ENCODE data around the gene NFATC3. TPM values are rescaled to one million over a fixed set of nuclear protein-coding genes. Genes with fewer than 3 reads are reported as not detected.
"Not testable (repeated sequence)": the region's sequence is repeated elsewhere in the genome, so short reads cannot be mapped to it uniquely, and the experiment has no call there.

NFATC3 gene
- total RNA-seq, 1 experiment from 2014 or later: 33.0 TPM

DNA sequence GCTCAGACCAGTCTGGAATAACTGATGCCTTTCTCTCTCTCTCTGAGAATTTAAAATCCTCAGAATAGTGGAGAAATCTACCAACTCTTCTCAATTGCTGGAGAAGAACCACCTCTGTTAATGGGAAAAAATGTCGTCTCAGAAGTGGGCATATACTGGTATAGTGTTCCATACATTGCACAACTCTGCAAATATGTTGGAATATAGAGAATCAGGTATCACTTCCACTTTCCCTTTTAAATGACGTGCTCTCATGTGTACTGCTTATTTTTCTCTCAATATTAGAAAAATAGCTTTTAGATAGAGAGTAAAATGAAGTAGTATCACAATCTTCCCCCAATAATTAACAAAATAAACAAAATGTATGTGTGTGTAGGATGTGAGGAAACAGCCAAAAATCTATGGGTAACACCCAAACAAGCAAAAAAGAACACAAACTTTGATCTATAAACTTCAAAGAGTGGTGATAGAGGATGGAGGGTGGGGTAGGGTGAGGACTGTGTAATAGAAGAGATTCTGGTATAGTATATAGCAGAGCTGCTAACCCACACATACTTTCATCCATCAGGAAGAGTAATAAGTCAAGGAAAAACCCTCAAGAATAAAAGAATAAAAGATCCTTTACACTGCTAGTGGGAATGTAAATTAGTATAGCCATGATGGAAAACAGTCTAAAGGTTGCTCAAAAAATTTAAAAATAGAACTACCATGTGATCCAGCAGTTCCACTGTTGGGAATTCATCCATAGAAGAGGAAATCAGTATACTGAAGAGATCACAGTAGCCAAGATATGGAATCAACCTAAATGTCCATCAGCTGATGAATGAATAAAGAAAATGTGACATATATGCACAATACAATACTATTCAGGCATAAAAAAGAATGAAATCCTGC lies 46.9 kb downstream of the NFATC3 start:
- no peaks in the 10 kb centered on the region for H3K23me2 ChIP-seq (ENCODE audit: insufficient read length, low read depth, low read length, poor library complexity, severe bottlenecking)
- no peak overlapping the region for H2AK5ac ChIP-seq (ENCODE audit: insufficient read length, low read length)
- no peaks in the 10 kb centered on the region for H3K27me3 Mint-ChIP-seq (ENCODE audit: low read depth)
- no peak overlapping the region for H3K27ac ChIP-seq (ENCODE audit: insufficient read length, low read depth, low read length)
- H2BK5ac ChIP-seq (ENCODE audit: insufficient read length, low read length): no peak overlapping the region
- no peak overlapping the region for H2BK15ac ChIP-seq (ENCODE audit: low read depth, low read length)
- H2AFZ ChIP-seq (ENCODE audit: low read length): no peak overlapping the region
- no peak overlapping the region for H3K18ac ChIP-seq (ENCODE audit: insufficient read length, low read depth, low read length)
- H2BK120ac ChIP-seq (ENCODE audit: low read depth, low read length, poor library complexity, severe bottlenecking): no peak overlapping the region
- no peak overlapping the region for H4K91ac ChIP-seq (ENCODE audit: insufficient read length, low read depth, low read length)
- no peak overlapping the region for H4K8ac ChIP-seq (replicated peaks; ENCODE audit: insufficient read length, low read depth, low read length)
- no peaks in the 10 kb centered on the region for H3K9me3 ChIP-seq (ENCODE audit: control insufficient read depth, low read depth, low read length)
- H4K20me1 ChIP-seq (ENCODE audit: control insufficient read depth, insufficient read depth, insufficient read length): no peaks in the 10 kb centered on the region
- no peak overlapping the region for H3K56ac ChIP-seq (ENCODE audit: insufficient read length, low read depth, low read length)
- H3T11ph ChIP-seq (ENCODE audit: low read length): no peak overlapping the region
- 0 out of 7 replicates have a peak, but pooled peaks cover 0 to 6% (median 3%) of the 10 kb centered on the region in 3 experiments for H3K36me3 Mint-ChIP-seq (ENCODE audit: insufficient read depth in 1 of 3, low read depth in 3 of 3)
- no peak overlapping the region; a peak in 1 of 7 replicates for H3K27ac Mint-ChIP-seq
- no peaks in the 10 kb centered on the region for H3K4me1 Mint-ChIP-seq
- no peak for DNase-seq
- H3K9me3 Mint-ChIP-seq: no peaks in the 10 kb centered on the region
- TF ChIP-seq, protein P1, sequence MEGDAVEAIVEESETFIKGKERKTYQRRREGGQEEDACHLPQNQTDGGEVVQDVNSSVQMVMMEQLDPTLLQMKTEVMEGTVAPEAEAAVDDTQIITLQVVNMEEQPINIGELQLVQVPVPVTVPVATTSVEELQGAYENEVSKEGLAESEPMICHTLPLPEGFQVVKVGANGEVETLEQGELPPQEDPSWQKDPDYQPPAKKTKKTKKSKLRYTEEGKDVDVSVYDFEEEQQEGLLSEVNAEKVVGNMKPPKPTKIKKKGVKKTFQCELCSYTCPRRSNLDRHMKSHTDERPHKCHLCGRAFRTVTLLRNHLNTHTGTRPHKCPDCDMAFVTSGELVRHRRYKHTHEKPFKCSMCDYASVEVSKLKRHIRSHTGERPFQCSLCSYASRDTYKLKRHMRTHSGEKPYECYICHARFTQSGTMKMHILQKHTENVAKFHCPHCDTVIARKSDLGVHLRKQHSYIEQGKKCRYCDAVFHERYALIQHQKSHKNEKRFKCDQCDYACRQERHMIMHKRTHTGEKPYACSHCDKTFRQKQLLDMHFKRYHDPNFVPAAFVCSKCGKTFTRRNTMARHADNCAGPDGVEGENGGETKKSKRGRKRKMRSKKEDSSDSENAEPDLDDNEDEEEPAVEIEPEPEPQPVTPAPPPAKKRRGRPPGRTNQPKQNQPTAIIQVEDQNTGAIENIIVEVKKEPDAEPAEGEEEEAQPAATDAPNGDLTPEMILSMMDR (conservative IDR thresholded peaks at IDR 0.05): no peak
- H2BK12ac ChIP-seq (ENCODE audit: insufficient read length, low read depth, low read length): no peak overlapping the region
- no CpG with 5 or more reads among the region's 2 CpGs for WGBS (ENCODE audit: extremely low coverage, insufficient read length, low lambda C conversion rate)
- H2BK20ac ChIP-seq (ENCODE audit: low read depth, low read length, poor library complexity, severe bottlenecking): no peak overlapping the region
- no peaks in the 10 kb centered on the region for H3K27me3 ChIP-seq (ENCODE audit: insufficient read depth, low read length)
- peaks cover 2% of the 10 kb centered on the region for H3K79me1 ChIP-seq (ENCODE audit: insufficient read depth, low read depth, low read length, poor library complexity, severe bottlenecking)
- no peaks in the 10 kb centered on the region for H3K4me1 ChIP-seq (ENCODE audit: insufficient read depth, low read length)
- H3K9ac ChIP-seq (ENCODE audit: extremely low read depth, insufficient read length, low read length): no peak overlapping the region
- H3K79me2 ChIP-seq (ENCODE audit: insufficient read depth, low read length): no peaks in the 10 kb centered on the region; the same call in 1 of the 2 replicates
- no peak overlapping the region for H3K23ac ChIP-seq (ENCODE audit: insufficient read length, low read depth, low read length)
- H3K4me2 ChIP-seq (ENCODE audit: insufficient read depth, insufficient read length, low read length): no peak overlapping the region
- no peak overlapping the region for H3K4me3 Mint-ChIP-seq
- H3K14ac ChIP-seq (ENCODE audit: insufficient read depth, low read length): no peak overlapping the region
- no peak overlapping the region for H3K4ac ChIP-seq (ENCODE audit: low read depth, low read length)
- no peak overlapping the region for H4K5ac ChIP-seq (ENCODE audit: insufficient read length, low read depth, low read length)

DNA sequence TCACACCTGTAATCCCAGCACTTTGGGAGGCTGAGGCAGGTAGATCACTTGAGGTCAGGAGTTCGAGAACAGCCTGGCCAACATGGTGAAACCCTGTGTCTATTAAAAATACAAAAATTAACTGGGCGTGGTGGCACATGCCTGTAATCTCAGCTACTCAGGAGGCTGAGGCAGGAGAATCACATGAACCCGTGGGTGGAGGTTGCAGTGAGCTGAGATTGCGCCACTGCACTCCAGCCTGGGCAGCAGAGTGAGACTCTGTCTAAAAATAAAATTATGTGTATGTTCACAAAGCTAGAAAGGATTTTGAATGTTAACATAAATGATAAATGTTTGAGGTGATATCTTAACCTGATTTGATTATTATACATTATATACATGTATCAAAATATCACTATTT lies 47.8 kb downstream of the NFATC3 start:
- H3T11ph ChIP-seq (ENCODE audit: low read length); H3K27me3 ChIP-seq (ENCODE audit: insufficient read depth, low read length); H2BK20ac ChIP-seq (ENCODE audit: low read depth, low read length, poor library complexity, severe bottlenecking); H3K18ac ChIP-seq (ENCODE audit: insufficient read length, low read depth, low read length); H3K9me3 Mint-ChIP-seq; H3K23ac ChIP-seq (ENCODE audit: insufficient read length, low read depth, low read length); H2AK5ac ChIP-seq (ENCODE audit: insufficient read length, low read length); H3K27ac Mint-ChIP-seq; H3K23me2 ChIP-seq (ENCODE audit: insufficient read length, low read depth, low read length, poor library complexity, severe bottlenecking); H4K91ac ChIP-seq (ENCODE audit: insufficient read length, low read depth, low read length); H4K5ac ChIP-seq (ENCODE audit: insufficient read length, low read depth, low read length); H3K4me1 ChIP-seq (ENCODE audit: insufficient read depth, low read length); H3K79me2 ChIP-seq (ENCODE audit: insufficient read depth, low read length); H3K4me1 Mint-ChIP-seq; H3K27me3 Mint-ChIP-seq (ENCODE audit: low read depth); H3K27ac ChIP-seq (ENCODE audit: insufficient read length, low read depth, low read length); H3K4ac ChIP-seq (ENCODE audit: low read depth, low read length); H2BK15ac ChIP-seq (ENCODE audit: low read depth, low read length); H3K79me1 ChIP-seq (ENCODE audit: insufficient read depth, low read depth, low read length, poor library complexity, severe bottlenecking); H2AFZ ChIP-seq (ENCODE audit: low read length); H2BK5ac ChIP-seq (ENCODE audit: insufficient read length, low read length); H2BK12ac ChIP-seq (ENCODE audit: insufficient read length, low read depth, low read length); DNase-seq; H3K9me3 ChIP-seq (ENCODE audit: control insufficient read depth, low read depth, low read length); H3K9ac ChIP-seq (ENCODE audit: extremely low read depth, insufficient read length, low read length); H3K4me2 ChIP-seq (ENCODE audit: insufficient read depth, insufficient read length, low read length); H4K20me1 ChIP-seq (ENCODE audit: control insufficient read depth, insufficient read depth, insufficient read length); H3K14ac ChIP-seq (ENCODE audit: insufficient read depth, low read length); H3K4me3 Mint-ChIP-seq; H2BK120ac ChIP-seq (ENCODE audit: low read depth, low read length, poor library complexity, severe bottlenecking); H4K8ac ChIP-seq (replicated peaks; ENCODE audit: insufficient read length, low read depth, low read length); H3K36me3 Mint-ChIP-seq (ENCODE audit: insufficient read depth in 1 of 3, low read depth in 3 of 3); H3K56ac ChIP-seq (ENCODE audit: insufficient read length, low read depth, low read length): not testable (repeated sequence)
- WGBS (ENCODE audit: extremely low coverage, insufficient read length, low lambda C conversion rate): no CpG with 5 or more reads among the region's 4 CpGs
